Esophagus muscularis mucosa (tissue), 4 donors: Measurements from ENCODE around the gene TFB1M. TPM values are rescaled to one million over a fixed set of nuclear protein-coding genes. Genes with fewer than 3 reads are reported as not detected.

Experiments used
- DNase-seq: peaks from one replicate; pipeline ENCODE4 v3.0.0-alpha.2; 2017; ENCODE audit errors: extremely low spot score
- H3K27ac ChIP-seq, 4 donors: fragments of 200-600 bp; sonication (generic); replicated peaks in 1 of 4; 1 replicate in 3 of 4; 2 replicates in 1 of 4; pipeline ENCODE4 v1.5.1; 2016 to 2019; ENCODE audit warnings: mild to moderate bottlenecking in 1 of 4
- H3K27me3 ChIP-seq, 4 donors: fragments of 200-600 bp; sonication (generic); one replicate each; pipeline versions ENCODE4 v1.5.1 to v1.6.0; 2016 to 2019
- H3K36me3 ChIP-seq, 4 donors: fragments of 200-600 bp; sonication (generic); one replicate each; pipeline ENCODE4 v1.5.1; 2016 to 2019
- H3K4me1 ChIP-seq, 4 donors: fragments of 200-600 bp; sonication (generic); one replicate each; pipeline ENCODE4 v1.5.1; 2016 to 2019
- H3K4me3 ChIP-seq, 4 donors: fragments of 200-600 bp; sonication (generic); 1 replicate in 2 of 4; 2 replicates in 2 of 4; pipeline ENCODE4 v1.5.1; 2016 to 2019; ENCODE audit warnings: mild to moderate bottlenecking in 4 of 4, moderate library complexity in 1 of 4
- H3K9me3 ChIP-seq, 4 donors: fragments of 200-600 bp; sonication (generic); 1 replicate in 3 of 4; 2 replicates in 1 of 4; pipeline ENCODE4 v1.5.1; 2016 to 2019
- CTCF ChIP-seq, 3 experiments: fragments of 200-600 bp in 2 of 3; fragments of 450-650 bp in 1 of 3; sonication (generic) in 2 of 3; IDR thresholded peaks; one replicate each; pipeline ENCODE4 v1.5.1; 2017 to 2019; ENCODE audit warnings: antibody characterized with exemption in 3 of 3, mild to moderate bottlenecking in 2 of 3, moderate library complexity in 1 of 3
- EP300 ChIP-seq: sonication (generic); formaldehyde crosslinking; IDR thresholded peaks from one replicate; pipeline ENCODE4 v1.6.1; 2017; ENCODE audit warnings: antibody characterized with exemption
- POLR2A ChIP-seq: fragments of 450-650 bp; IDR thresholded peaks from one replicate; pipeline ENCODE4 v1.6.1; 2017; ENCODE audit warnings: antibody characterized with exemption, moderate library complexity, mild to moderate bottlenecking, low read depth
- POLR2AphosphoS5 ChIP-seq, 2 donors: sonication (generic); formaldehyde crosslinking; IDR thresholded peaks; one replicate each; pipeline ENCODE4 v1.6.1; 2017; ENCODE audit warnings: antibody characterized with exemption in 2 of 2
- WGBS: methylation state at CpG from one replicate; pipeline ENCODE4 v1.1.5; 2018; 5-methylcytosine and 5-hydroxymethylcytosine counted together
- intact Hi-C: fragments of 100-400 bp; cut with DNase I; formaldehyde crosslinking; loops from one replicate; pipeline ENCODE4 v1.15.1; 2023
- total RNA-seq, 4 donors: library from RNA; depleted of rRNA; stranded (reverse); fragments of >200 nt; gene quantifications; one replicate each; pipeline versions ENCODE4 v1.1.0 to v1.2.1, GENCODE V29; 2016

The TFB1M gene
- total RNA-seq, 4 donors from 2014 or later = 6.5 to 15.4 (median 12.2) TPM

GRCh38 chr6:155259204-155259603, 55.1 kb downstream of the TFB1M start:
- Histone ChIP-seq H3K36me3 (peaks cover 6 to 64% (median 29%) of the 10 kb centered on the region in 4 donors), H3K27ac (no peak overlapping the region), H3K4me1 (no peaks in the 10 kb centered on the region), H3K4me3 (no peak overlapping the region), H3K9me3 (no peaks in the 10 kb centered on the region), H3K27me3 (no peaks in the 10 kb centered on the region)
- intact Hi-C loops = no loop called here
- 89% methylated on average over 3 of the region's 3 CpGs for WGBS
- TF ChIP-seq POLR2A (no peak), POLR2AphosphoS5 (IDR thresholded peaks at IDR 0.05) (no peak), CTCF (IDR thresholded peaks at IDR 0.05) (no peak), EP300 (no peak)
- no peak for DNase-seq

GRCh38 chr6:155257796-155258195, 56.5 kb downstream of the TFB1M start:
- TF ChIP-seq EP300 (no peak), POLR2AphosphoS5 (IDR thresholded peaks at IDR 0.05) (no peak), CTCF (IDR thresholded peaks at IDR 0.05) (no peak), POLR2A (no peak)
- Histone ChIP-seq H3K9me3 (no peaks in the 10 kb centered on the region), H3K27me3 (no peaks in the 10 kb centered on the region), H3K4me3 (no peak overlapping the region), H3K27ac (no peak overlapping the region), H3K4me1 (peaks cover 3 to 10% (median 9%) of the 10 kb centered on the region in 4 donors), H3K36me3 (peaks cover 6 to 74% (median 29%) of the 10 kb centered on the region in 4 donors)
- no peak for DNase-seq
- intact Hi-C loops = no loop called here
- 88% methylated on average over 9 of the region's 9 CpGs for WGBS

GRCh38 chr6:155256122-155256795, 58.0 kb downstream of the TFB1M start:
- peaks cover 3 to 15% (median 11%) of the 10 kb centered on the region in 4 donors for H3K4me1 ChIP-seq
- no peaks in the 10 kb centered on the region for H3K27me3 ChIP-seq
- WGBS = 85% methylated on average over 13 of the region's 13 CpGs
- intact Hi-C loops = no loop called here
- H3K36me3 ChIP-seq = peaks cover 6 to 90% (median 29%) of the 10 kb centered on the region in 4 donors
- H3K27ac ChIP-seq = no peak overlapping the region
- peak; percentile 77 for DNase-seq
- TF ChIP-seq POLR2A (no peak), EP300 (no peak), CTCF (IDR thresholded peaks at IDR 0.05) (no peak), POLR2AphosphoS5 (IDR thresholded peaks at IDR 0.05) (no peak)
- no peak overlapping the region for H3K4me3 ChIP-seq
- H3K9me3 ChIP-seq = no peaks in the 10 kb centered on the region

GRCh38 chr6:155254139-155254538, 60.1 kb downstream of the TFB1M start:
- TF ChIP-seq POLR2A (no peak), EP300 (no peak), POLR2AphosphoS5 (IDR thresholded peaks at IDR 0.05) (no peak), CTCF (IDR thresholded peaks at IDR 0.05) (no peak)
- H3K36me3 ChIP-seq = peaks cover 6 to 90% (median 20%) of the 10 kb centered on the region in 4 donors
- intact Hi-C loops = loop anchor here (5.0 kb wide), 1 partner anchor 327 kb away; no protein-coding TSS in a partner anchor
- DNase-seq = no peak
- peak overlapping the region in 2 of 4 donors; percentile 32 to 48 for H3K27ac ChIP-seq
- H3K4me3 ChIP-seq = no peak overlapping the region
- peaks cover 3 to 15% (median 11%) of the 10 kb centered on the region in 4 donors for H3K4me1 ChIP-seq
- no peaks in the 10 kb centered on the region for H3K9me3 ChIP-seq
- whole genome bisulfite sequencing = 93% methylated on average over 10 of the region's 10 CpGs
- H3K27me3 ChIP-seq = no peaks in the 10 kb centered on the region
